Heart right ventricle (tissue), 16 donors: ENCODE results near the gene AUTS2. TPM values are rescaled to one million over a fixed set of nuclear protein-coding genes. Genes with fewer than 3 reads are reported as not detected.

ENCODE experiments used
- ATAC-seq, 8 donors: fragments of 200-7000 bp; cut with Tn5 transposase; one replicate each; pipeline ENCODE4 v1.9.1; 2020; ENCODE audit warnings: mild to moderate bottlenecking in 8 of 8, moderate library complexity in 8 of 8, moderate number of reproducible peaks in 1 of 8
- DNase-seq, 2 donors: peaks; one replicate each; pipeline ENCODE4 v3.0.0-alpha.2; 2020
- H3K27ac ChIP-seq, 10 donors: fragments of 200-600 bp; sonication (generic) in 2 of 10; one replicate each; pipeline versions ENCODE4 v1.5.0 to v1.8.0; 2020 to 2022; ENCODE audit warnings: mild to moderate bottlenecking in 3 of 10
- H3K27me3 ChIP-seq, 7 donors: fragments of 200-600 bp; one replicate each; pipeline ENCODE4 v1.8.0; 2021 to 2022; ENCODE audit warnings: mild to moderate bottlenecking in 2 of 7
- H3K36me3 ChIP-seq, 9 donors: fragments of 200-600 bp; sonication (generic) in 1 of 9; one replicate each; pipeline versions ENCODE4 v1.5.0 to v1.8.0; 2020 to 2022; ENCODE audit warnings: mild to moderate bottlenecking in 2 of 9
- H3K4me1 ChIP-seq, 9 donors: fragments of 200-600 bp; sonication (generic) in 1 of 9; one replicate each; pipeline versions ENCODE4 v1.5.0 to v1.8.0; 2020 to 2022; ENCODE audit warnings: mild to moderate bottlenecking in 4 of 9
- H3K4me3 ChIP-seq, 10 donors: fragments of 200-600 bp; sonication (generic) in 2 of 10; one replicate each; pipeline versions ENCODE4 v1.5.0 to v1.8.0; 2020 to 2022; ENCODE audit warnings: mild to moderate bottlenecking in 7 of 10, moderate library complexity in 2 of 10
- H3K9me3 ChIP-seq, 11 donors: fragments of 200-600 bp in 10 of 11; sonication (generic) in 2 of 11; one replicate each; pipeline versions ENCODE4 v1.5.0 to v1.8.0; 2013 to 2022; ENCODE audit warnings: mild to moderate bottlenecking in 2 of 11, control low read depth in 1 of 11, moderate library complexity in 1 of 11
- WGBS, 2 donors: extraction: QIAGEN DNeasy Blood & Tissue Kit; methylation state at CpG; one replicate each; pipeline ENCODE4 v1.1.7; 2013; ENCODE audit warnings: inconsistent platforms in 1 of 2; 5-methylcytosine and 5-hydroxymethylcytosine counted together
- intact Hi-C, 10 donors: fragments of 100-400 bp; cut with DNase I; formaldehyde crosslinking; loops; one replicate each; pipeline versions ENCODE4 v1.11.1 to v1.14.2; 2022
- polyA plus RNA-seq, 2 donors: library from polyadenylated mRNA; stranded (reverse); fragments of 200-250 nt; gene quantifications; one replicate each; pipeline ENCODE4 v1.2.3, GENCODE V29; 2013
- total RNA-seq, 10 donors: library from RNA; stranded (reverse); fragmentation: NEBNext Ultra II Directional in 3 of 10; extraction: Animal tissue kit (Norgen Biotek cat#: 25700) in 3 of 10; gene quantifications; one replicate each; pipeline versions ENCODE4 v1.2.1 to v1.2.4, GENCODE V29; 2021 to 2023
- TF ChIP-seq, protein P1 (sequence below), 9 donors: fragments of 200-600 bp; sonication (generic) in 2 of 9; IDR thresholded peaks; one replicate each; pipeline versions ENCODE4 v1.5.0 to v1.8.0; 2021 to 2022; ENCODE audit warnings: antibody characterized with exemption in 9 of 9, mild to moderate bottlenecking in 5 of 9, moderate library complexity in 1 of 9
- donor health status: Arrhythmogenic right ventricular cardiomyopathy.
- donor health status: ischemic (EF 13 %, LVEDD 7.1; RV severe dilation, severe dysfunction).
- donor health status: healthy with polysubstance abuse.
- donor health status: DM: no; HTN: yes; CAD: no.
- donor health status: DM: no; HTN: no; CAD: no.
- donor health status: ischemic (EF 25% LVEDD 6.9; RV normal size, moderate dysfunction).
- donor health status: ischemic (EF 25% LVEDD 5.7; RV mildly dilated, moderate dysfunction).
- donor health status: healthy.
- donor health status: DM: yes; HTN: yes; CAD: no.
- donor health status: Ischemic cardiomyopathy.
- donor health status: ischemic (EF 35%, LVEDD 5.7; RV mildly dilated, moderate dysfunction).
- donor health status: nonischemic (EF 11% LVEDD 7.7; RV severe dilation, severe dysfunction).
- donor health status: DM: yes; HTN: yes; CAD: no.
- donor health status: PGD.
- donor health status: ischemic (EF 29% LVEDD 5.4; RV normal size, mild dysfunction).
- donor health status: nonischemic (EF 23%, LVEDD 6.1; RV moderate dilation, normal function).

The AUTS2 gene
- total and polyA plus RNA-seq, 12 donors: 1.6 to 11.2 (median 7.3) TPM

DNA sequence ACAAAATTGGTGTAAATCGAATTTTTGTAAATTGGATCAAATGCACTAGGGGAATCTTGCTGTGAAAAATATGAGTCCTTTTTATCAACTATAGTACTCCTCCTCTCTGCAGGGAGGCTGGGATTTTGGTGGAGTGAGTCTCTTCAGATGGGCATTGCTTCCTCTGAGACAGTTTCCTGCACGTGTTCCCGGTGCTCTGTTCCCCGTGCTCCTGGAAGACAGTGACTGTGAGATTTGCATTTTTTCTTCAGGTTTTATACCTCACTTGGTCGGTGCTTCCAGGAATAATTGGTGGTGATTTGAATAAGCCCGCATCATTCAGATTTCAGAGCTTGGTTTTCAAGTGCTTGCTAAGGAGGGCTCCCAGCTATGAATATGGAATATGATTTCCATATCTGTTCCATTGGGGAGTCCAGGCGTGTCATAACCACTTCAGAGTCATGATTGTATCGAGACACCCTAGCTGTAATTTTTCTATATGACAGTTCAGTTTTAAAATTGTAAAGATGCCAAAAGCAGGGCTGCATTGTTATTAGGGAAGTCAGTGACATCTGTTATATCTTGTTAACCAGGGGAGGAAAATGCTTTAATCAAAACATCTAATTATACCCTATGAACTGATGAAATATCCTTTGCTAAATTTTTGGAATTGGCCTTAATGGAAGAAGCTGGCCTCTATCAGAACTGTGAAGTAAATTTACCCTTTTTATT, 12.3 kb downstream of the AUTS2 start:
- Histone ChIP-seq H3K9me3 (no peaks in the 10 kb centered on the region), H3K4me3 (no peak overlapping the region), H3K27me3 (no peaks in the 10 kb centered on the region), H3K27ac (peak overlapping the region in 1 of 10 donors; percentile 0), H3K4me1 (peaks cover 0 to 19% (median 1%) of the 10 kb centered on the region in 9 donors), H3K36me3 (no peaks in the 10 kb centered on the region)
- intact Hi-C loops: loop anchor here in 1 of 10 donors (5.0 kb wide), 1 partner anchor 37 kb away; no protein-coding TSS in a partner anchor
- 50 to 60% methylated on average over 8 of the region's 8 CpGs for WGBS, 2 donors
- peak in 2 of 8 donors; percentile 11 to 17 for ATAC-seq
- TF ChIP-seq, protein P1, sequence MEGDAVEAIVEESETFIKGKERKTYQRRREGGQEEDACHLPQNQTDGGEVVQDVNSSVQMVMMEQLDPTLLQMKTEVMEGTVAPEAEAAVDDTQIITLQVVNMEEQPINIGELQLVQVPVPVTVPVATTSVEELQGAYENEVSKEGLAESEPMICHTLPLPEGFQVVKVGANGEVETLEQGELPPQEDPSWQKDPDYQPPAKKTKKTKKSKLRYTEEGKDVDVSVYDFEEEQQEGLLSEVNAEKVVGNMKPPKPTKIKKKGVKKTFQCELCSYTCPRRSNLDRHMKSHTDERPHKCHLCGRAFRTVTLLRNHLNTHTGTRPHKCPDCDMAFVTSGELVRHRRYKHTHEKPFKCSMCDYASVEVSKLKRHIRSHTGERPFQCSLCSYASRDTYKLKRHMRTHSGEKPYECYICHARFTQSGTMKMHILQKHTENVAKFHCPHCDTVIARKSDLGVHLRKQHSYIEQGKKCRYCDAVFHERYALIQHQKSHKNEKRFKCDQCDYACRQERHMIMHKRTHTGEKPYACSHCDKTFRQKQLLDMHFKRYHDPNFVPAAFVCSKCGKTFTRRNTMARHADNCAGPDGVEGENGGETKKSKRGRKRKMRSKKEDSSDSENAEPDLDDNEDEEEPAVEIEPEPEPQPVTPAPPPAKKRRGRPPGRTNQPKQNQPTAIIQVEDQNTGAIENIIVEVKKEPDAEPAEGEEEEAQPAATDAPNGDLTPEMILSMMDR (IDR thresholded peaks at IDR 0.05): no peak
- no peak for DNase-seq

- peaks cover 0 to 21% (median 0%) of the 10 kb centered on the region in 9 donors for H3K4me1 ChIP-seq
- ATAC-seq (no peak), DNase-seq (no peak)
- H3K9me3 ChIP-seq: no peaks in the 10 kb centered on the region
- H3K27ac ChIP-seq: no peak overlapping the region
- H3K4me3 ChIP-seq: no peak overlapping the region
- intact Hi-C loops: loop anchor here in 1 of 10 donors (5.0 kb wide), 1 partner anchor 34 kb away; no protein-coding TSS in a partner anchor
- WGBS, 2 donors: 91 to 93% methylated on average over 3 of the region's 3 CpGs
- no peaks in the 10 kb centered on the region for H3K27me3 ChIP-seq
- TF ChIP-seq, protein P1 (IDR thresholded peaks at IDR 0.05): no peak
- H3K36me3 ChIP-seq: no peaks in the 10 kb centered on the region
Observed at GRCh38 chr7:69612981-69613380, 14.7 kb downstream of the AUTS2 start.

- Histone ChIP-seq H3K27ac (no peak overlapping the region), H3K4me1 (peaks cover 0 to 21% (median 0%) of the 10 kb centered on the region in 9 donors), H3K36me3 (no peaks in the 10 kb centered on the region), H3K9me3 (no peaks in the 10 kb centered on the region), H3K4me3 (no peak overlapping the region), H3K27me3 (no peaks in the 10 kb centered on the region)
- ATAC-seq (no peak), DNase-seq (no peak)
- intact Hi-C loops: loop anchor here in 1 of 10 donors (5.0 kb wide), 1 partner anchor 33 kb away; no protein-coding TSS in a partner anchor
- TF ChIP-seq, protein P1 (IDR thresholded peaks at IDR 0.05): no peak
- 66% methylated on average over 2 of the region's 2 CpGs for WGBS, 2 donors
Observed at GRCh38 chr7:69613846-69614245, 15.6 kb downstream of the AUTS2 start.

DNA sequence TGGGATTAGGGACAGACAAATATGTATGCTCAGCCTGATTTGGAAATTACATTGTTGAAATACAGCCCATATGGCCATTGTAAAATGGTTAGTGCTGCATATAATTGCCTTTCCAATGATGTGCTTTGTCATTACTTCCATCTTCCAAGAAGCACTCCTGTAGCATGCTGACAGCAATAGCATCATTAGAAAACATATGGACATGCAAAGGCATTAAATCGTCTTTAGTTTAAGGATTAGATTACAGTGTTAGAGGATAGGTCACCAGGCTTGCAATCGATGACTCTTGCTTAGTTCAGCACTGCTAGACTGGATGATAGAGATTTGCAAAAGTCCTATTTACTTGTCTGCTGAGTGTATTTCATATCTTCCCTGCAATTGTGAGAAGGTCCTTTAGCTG, 17.4 kb downstream of the AUTS2 start:
- peaks cover 0 to 12% (median 0%) of the 10 kb centered on the region in 9 donors for H3K4me1 ChIP-seq
- no peak for DNase-seq
- H3K9me3 ChIP-seq: no peaks in the 10 kb centered on the region
- H3K36me3 ChIP-seq: no peaks in the 10 kb centered on the region
- 88 to 91% methylated on average over 2 of the region's 2 CpGs for WGBS, 2 donors
- no peak overlapping the region for H3K4me3 ChIP-seq
- TF ChIP-seq, protein P1 (IDR thresholded peaks at IDR 0.05): no peak
- ATAC-seq: no peak
- intact Hi-C loops: no loop called here
- no peaks in the 10 kb centered on the region for H3K27me3 ChIP-seq
- no peak overlapping the region for H3K27ac ChIP-seq
